GM19238 (cell line): ENCODE data around the gene TVP23C.
"Not testable (repeated sequence)": the region's sequence is repeated elsewhere in the genome, so short reads cannot be mapped to it uniquely, and the experiment has no call there.

ENCODE experiments used
- DNase-seq: peaks from one replicate; pipeline ENCODE4 v3.0.0; 2011; ENCODE audit warnings: low spot score; ENCODE audit not compliant: insufficient read length

The TVP23C gene

GRCh38 chr17:15563375-15563857 lies at the start of gene TVP23C:
Gene TVP23C (minus strand): TSS chr17:15563483. CDS start chr17:15563448, 35 bp downstream.
- not testable (repeated sequence) for DNase-seq

DNA sequence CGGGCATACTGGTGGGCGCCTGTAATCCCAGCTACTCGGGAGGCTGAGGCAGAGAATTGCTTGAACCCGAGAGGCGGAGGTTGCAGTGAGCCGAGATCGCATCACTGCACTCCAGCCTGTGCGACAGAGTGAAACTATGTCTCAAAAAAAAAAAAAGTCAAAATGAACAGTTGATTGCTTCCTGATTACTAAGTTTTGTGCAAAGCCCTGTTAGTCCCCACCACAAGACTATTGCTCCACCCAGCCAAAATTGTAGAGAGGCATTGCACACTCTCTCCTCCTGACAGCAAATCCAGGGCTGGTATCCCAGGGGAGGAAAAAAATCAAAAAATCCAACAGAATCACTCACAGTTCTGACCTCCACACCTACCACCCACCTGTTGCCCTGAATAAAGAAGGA lies 29.7 kb upstream of the TVP23C start:
- DNase-seq, result not testable (repeated sequence)

DNA sequence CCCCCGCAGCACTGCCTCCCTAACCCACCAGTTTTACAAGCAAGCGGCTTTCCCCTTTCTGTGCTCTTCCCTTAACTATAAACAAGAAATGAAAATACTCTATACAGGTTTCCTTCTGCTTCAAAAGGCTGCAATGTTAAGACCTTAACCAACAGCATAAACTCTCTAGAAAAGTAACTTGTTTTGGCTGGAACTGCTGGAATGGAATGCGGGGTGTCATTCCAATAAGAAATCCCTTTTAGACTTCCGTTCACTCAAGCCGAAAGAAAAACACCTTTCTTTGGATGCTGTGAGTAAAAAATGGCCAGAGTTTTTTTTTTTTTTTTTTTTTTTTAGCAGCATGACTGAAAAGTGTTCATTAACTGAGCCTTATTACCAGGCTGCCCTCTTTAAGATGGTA lies 28.7 kb upstream of the TVP23C start:
- not testable (repeated sequence) for DNase-seq

- not testable (repeated sequence) for DNase-seq
These were observed 27.6 kb upstream of the TVP23C start for GRCh38 chr17:15590844-15591243.

DNA sequence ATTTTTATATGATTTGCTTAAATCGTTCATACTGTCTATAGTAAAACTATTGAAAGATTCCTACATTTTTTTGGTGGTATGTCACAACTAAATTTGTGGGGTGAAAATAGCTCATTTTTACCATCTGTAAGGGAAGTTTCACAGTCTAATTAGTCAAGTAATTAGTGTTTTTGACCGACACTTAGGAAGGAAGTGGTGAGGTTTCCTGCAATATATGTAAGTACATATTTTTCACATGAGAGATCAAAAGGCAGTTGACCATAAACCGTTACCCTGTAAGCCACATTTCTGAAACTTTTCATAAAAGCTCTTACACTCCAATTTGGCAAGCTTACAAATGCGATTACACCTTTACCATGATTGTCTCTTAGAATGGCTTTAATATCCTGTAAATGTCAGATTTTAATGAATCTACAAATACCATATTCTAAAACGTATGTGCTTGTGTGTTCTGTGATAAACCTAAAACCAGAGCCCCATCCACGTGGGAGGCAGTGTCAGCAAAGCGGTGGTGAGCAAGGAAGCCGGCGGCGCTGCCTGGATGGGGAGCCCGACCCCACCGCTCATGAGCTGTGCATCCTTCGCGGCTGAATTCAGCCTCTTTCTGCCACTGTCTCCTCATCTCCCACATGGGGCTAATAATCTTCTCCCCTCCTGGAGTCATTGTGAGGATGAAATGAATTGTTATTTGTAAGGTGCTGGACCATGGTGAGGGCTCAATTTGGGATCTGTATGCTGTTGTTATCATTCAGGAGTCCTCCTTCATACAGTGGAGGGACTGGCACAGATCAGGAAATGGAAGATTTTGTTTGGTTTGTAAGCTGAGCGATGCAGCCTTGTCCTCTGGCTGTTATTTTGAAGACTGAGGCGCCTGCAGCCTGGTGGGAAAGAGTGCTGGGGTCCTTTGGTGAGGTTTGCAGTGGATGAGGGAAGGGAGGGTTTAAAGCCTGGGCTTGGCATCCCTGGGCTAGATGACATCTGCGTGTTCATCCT lies 26.6 kb upstream of the TVP23C start:
- not testable (repeated sequence) for DNase-seq

- DNase-seq, result not testable (repeated sequence)
These were observed 24.7 kb upstream of the TVP23C start for GRCh38 chr17:15588017-15588416.

DNA sequence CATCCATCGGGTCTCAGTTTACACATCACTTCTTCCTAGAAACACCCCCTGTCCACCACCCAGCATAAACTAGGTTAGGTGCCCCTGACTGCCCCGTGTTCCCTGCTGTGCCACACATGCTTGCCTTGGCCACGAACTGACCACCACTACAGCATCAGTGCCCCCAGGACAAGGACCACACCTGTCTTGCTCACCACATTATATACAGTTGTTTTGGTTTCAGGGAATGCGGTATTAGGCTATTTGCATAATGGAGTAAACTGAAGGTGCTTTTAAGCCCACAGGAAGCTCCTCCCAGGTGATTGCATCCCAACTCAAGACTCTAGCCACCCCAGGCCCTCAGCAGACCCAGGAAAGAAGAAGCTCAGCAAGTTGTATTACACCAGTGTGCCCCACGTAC lies 20.0 kb upstream of the TVP23C start:
- DNase-seq, result not testable (repeated sequence)

- DNase-seq, result not testable (repeated sequence)
These were observed 18.2 kb upstream of the TVP23C start for GRCh38 chr17:15581462-15581861.

DNA sequence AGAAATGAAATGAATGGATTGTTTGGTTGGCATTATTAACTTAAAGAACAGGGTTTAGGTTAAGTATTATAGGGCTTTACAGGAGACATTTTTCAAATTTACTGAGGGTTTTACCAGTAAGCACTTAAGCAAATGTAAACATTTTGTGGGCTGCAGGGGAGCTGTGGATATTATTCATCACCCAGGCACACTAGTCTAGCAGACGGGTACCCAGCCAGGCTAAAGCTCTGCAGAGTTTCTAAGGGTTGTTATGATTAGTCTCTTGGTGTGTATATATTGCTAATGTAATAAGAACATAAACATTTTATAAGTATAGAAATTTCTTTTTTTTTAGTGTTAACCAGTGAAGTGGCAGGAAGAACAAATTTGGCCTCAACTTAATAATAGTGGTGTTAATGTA lies 13.6 kb upstream of the TVP23C start:
- DNase-seq, result not testable (repeated sequence)

DNA sequence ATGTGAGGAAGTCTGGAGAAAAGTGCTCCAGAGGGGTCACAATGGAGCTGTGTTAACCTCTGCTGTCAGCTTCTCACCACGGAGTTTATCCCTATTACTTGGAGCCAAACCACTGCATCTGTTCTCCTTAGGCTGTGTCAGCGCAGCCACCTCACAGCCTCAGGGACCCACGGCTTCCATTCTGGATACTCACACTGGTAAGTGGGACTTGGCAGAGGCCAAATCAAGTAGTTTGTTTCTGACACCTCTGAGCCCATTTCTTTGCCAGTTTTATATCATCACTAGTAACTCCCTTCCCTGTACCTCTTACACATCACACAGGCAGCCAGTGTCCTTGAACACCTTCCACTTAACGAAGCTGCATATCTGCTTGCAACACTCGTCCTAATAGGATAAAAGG lies 11.4 kb upstream of the TVP23C start:
- DNase-seq, result not testable (repeated sequence)

DNA sequence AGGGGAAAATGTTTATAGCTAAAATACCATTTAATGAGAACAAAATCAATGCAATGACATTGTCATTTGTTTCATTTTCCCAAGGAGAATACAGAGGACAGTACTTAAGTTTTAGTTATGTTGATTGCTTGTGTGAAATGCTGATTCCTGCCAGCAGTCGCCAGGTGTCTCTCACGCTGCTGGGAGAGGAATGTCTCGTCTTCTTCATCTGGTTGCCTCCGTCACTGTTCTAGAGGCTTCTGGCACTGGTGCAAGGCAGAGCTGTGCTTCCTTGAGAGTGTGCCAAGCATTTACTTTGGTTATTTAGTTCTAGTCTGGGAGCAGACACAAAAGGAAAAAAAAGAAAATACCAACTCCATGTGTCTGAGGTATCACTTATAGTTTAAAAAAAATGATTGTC lies 10.6 kb upstream of the TVP23C start:
- not testable (repeated sequence) for DNase-seq

GRCh38 chr17:15562613-15563374 lies 489 bp downstream of the TVP23C start:
- DNase-seq, result not testable (repeated sequence)

GRCh38 chr17:15561439-15561838 lies 1.8 kb downstream of the TVP23C start:
- DNase-seq, result not testable (repeated sequence)

DNA sequence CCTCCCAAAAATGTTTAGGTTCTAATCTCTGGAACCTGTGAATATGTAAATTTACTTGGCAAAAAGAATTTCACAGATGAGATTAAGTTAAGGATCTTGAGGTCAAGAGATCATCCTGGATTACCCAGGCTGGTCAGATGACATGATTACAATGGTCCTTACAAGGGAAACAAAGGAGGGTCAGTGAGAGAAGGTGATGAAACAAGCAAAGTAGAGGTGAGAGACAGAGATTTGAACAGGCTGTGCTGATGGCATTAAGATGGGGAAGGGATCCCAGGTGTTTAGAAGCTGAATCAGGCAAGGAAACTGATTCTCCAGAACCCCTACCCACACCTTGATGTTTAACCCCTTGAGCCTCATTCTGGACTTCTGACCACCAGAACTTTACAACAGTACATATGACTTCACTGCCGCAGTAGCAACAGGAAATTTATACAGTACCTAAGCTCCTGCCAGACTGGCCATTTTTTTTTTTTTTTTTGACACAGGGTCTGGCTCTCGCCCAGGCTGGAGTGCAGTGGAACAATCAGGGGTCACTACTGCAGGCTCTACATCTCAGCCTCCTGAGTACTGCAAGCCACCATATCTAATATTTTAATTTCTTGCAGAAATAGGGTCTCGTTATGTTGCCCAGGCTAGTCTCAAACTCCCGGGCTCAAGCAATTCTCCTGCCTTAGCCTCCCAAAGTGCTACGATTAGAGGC lies 4.7 kb downstream of the TVP23C start:
- not testable (repeated sequence) for DNase-seq

GRCh38 chr17:15557334-15557832 lies 5.9 kb downstream of the TVP23C start:
- DNase-seq, result not testable (repeated sequence)

DNA sequence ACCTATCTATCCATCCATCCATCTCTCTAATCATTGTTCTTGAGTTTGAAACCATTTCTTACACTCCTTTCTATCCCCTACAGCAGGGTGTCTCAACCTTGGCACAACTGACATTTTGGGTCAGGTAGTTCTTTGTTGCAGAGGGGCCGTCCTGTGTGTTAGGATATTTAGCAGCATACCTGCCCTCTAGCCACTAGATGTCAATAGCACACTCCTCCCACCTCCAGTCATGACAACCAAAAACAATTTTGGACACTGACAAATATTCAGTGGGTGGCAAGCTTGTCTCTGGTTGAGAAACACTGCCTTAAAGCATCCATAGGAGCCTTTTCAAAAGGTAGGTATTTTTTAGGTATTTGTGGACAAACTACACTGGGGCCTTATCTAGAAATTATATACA lies 10.4 kb downstream of the TVP23C start:
- not testable (repeated sequence) for DNase-seq

DNA sequence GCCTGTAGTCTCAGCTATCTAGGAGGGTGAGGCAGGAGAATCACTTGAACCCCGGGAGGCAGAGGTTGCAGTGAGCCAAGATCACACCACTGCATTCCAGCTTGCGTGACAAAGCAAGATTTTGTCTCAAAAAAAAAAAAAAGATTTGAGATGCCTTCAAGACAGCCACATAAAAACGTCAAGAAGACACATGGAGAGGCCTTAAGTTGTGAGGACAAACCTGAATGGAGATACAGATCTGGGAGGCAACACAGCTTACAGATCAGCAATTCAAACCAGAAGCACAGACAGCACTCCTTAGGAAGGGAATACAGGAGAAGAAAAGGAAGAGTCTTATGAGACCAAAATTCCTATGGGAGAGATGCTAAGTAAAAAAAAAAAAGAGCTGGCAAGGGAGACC lies 13.7 kb downstream of the TVP23C start:
- not testable (repeated sequence) for DNase-seq

GRCh38 chr17:15546604-15547003 lies 16.7 kb downstream of the TVP23C start:
- not testable (repeated sequence) for DNase-seq

DNA sequence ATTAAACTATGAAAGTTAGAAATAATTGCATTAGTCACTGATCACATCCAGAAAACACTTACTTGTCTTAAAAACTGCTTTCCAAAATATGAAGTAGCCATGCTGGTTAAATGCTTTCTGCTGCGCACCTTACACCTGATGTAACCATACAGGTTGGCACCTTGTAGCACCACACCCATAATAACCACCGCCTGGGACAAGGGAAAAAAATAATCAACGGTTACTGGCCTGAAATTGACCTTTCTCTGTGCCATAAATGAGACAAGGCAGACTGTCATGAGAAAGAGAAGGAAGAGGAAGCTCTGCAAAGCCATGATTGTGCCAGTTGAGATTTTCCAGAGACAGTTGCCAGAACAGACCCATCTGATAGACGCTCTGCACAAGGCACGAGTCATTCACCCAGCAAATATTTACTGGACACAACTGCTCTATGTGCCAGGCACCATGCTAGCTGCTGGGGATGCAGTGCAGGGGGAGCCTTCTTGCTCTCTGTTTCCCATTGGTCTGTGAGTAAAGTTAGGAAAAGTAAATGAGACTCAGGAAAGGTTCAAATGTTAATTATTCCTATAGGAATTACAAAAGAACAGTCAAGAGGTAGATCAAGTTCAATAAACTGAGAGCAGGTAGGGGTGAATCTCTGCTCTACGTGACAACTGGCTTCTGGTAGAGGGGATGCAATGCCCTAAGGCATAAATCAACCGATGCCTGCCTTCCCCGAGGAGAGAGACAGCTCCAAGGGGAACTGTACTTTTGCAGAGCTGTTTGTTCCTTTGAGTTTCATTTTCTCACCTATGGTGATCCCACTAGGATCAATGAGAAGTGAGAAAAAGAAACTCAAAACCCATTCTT lies 22.7 kb downstream of the TVP23C start:
- not testable (repeated sequence) for DNase-seq

DNA sequence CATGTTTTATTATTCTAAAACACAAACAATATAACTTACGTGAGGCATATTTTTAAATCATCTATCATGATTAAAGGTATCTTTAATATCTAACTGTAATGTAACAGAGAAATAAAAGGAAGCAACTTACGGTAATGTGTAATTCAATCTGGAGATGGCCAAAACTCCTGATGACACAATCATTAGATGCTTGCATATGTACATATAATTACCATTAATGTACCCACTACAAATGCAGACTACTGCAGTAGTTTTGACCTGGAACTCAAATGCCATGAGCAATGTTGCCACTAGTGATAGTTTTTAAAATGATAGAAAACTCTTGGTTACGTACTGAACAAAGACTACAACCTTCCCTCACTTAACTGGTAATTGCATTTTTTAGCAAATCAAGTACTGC lies 30.2 kb downstream of the TVP23C start:
- not testable (repeated sequence) for DNase-seq
